HUDEP-2 (cell line): ENCODE data around the gene RAD23A.
"Not testable (repeated sequence)": the region's sequence is repeated elsewhere in the genome, so short reads cannot be mapped to it uniquely, and the experiment has no call there.

Experiments
- DNase-seq, 76 experiments: peaks; one replicate each; lab custom pipeline; 2025; ENCODE audit not compliant: unreplicated experiment in 76 of 76; lab: John Stamatoyannopoulos, UW

Gene RAD23A

GRCh38 chr19:12945479-12946091, at the start of gene RAD23A:
Gene RAD23A (plus strand): TSS chr19:12945862. CDS start chr19:12945949, 87 bp downstream.
- DNase-seq = peak in 75 of 76 experiments; percentile 72 to 100 (median 99)

GRCh38 chr19:12896460-12896859, 49.2 kb upstream of the RAD23A start:
- DNase-seq = no peak

GRCh38 chr19:12899891-12900518, 45.7 kb upstream of the RAD23A start:
- DNase-seq = no peak

- no peak for DNase-seq
These were observed 38.5 kb upstream of the RAD23A start for GRCh38 chr19:12907166-12907565.

- DNase-seq = no peak
These were observed 33.1 kb upstream of the RAD23A start for GRCh38 chr19:12912571-12912970.

GRCh38 chr19:12913011-12913561, 32.6 kb upstream of the RAD23A start:
- DNase-seq = no peak

- no peak for DNase-seq
These were observed 31.6 kb upstream of the RAD23A start for GRCh38 chr19:12913851-12914690.

GRCh38 chr19:12915860-12916259, 29.8 kb upstream of the RAD23A start:
- not testable (repeated sequence) for DNase-seq

GRCh38 chr19:12918253-12918652, 27.4 kb upstream of the RAD23A start:
- DNase-seq = no peak

GRCh38 chr19:12921047-12921446, 24.6 kb upstream of the RAD23A start:
- no peak for DNase-seq

GRCh38 chr19:12922959-12923358, 22.7 kb upstream of the RAD23A start:
- no peak for DNase-seq

GRCh38 chr19:12924621-12925310, 20.9 kb upstream of the RAD23A start:
- DNase-seq = no peak

- DNase-seq = peak in 1 of 76 experiments; percentile 19
These were observed 15.5 kb upstream of the RAD23A start for GRCh38 chr19:12930002-12930645.

GRCh38 chr19:12932392-12933286, 13.0 kb upstream of the RAD23A start:
- DNase-seq = peak in 4 of 76 experiments; percentile 24 to 56 (median 42)

- peak in 74 of 76 experiments; percentile 62 to 97 (median 91) for DNase-seq
These were observed 12.2 kb upstream of the RAD23A start, which contains the start of gene FARSA for GRCh38 chr19:12933287-12934072. Gene FARSA (minus strand): TSS chr19:12933711. CDS start chr19:12933696, 15 bp downstream.

GRCh38 chr19:12935071-12935470, 10.6 kb upstream of the RAD23A start:
- DNase-seq = no peak

GRCh38 chr19:12936582-12936981, 9.1 kb upstream of the RAD23A start:
- peak in 1 of 76 experiments; percentile 41 for DNase-seq
